Lung (tissue), 12 donors: Measurements from ENCODE around the gene DSE. TPM values are rescaled to one million over a fixed set of nuclear protein-coding genes. Genes with fewer than 3 reads are reported as not detected.
A peak's percentile ranks its signal among the peaks of the same experiment; 100 is the strongest.
"Not testable (repeated sequence)": the region's sequence is repeated elsewhere in the genome, so short reads cannot be mapped to it uniquely, and the experiment has no call there.

Source experiments
- ATAC-seq: fragments of 200-7000 bp; cut with Tn5 transposase; one replicate; pipeline ENCODE4 v1.9.1; 2020; ENCODE audit warnings: moderate number of reproducible peaks; ENCODE audit not compliant: insufficient read depth, low FRiP score
- DNase-seq, 3 donors: peaks; one replicate each; pipeline ENCODE4 v3.0.0-alpha.2; 2013 to 2017
- H3K27ac ChIP-seq, 2 donors: one replicate each; pipeline ENCODE4 v1.5.1; 2013; ENCODE audit warnings: mild to moderate bottlenecking in 2 of 2, moderate library complexity in 2 of 2, control low read depth in 1 of 2, inconsistent platforms in 1 of 2, low read depth in 1 of 2, low read length in 1 of 2
- H3K27me3 ChIP-seq, 3 donors: one replicate each; pipeline ENCODE4 v1.5.1; 2013; ENCODE audit warnings: low read length in 2 of 3; ENCODE audit not compliant: control insufficient read depth in 3 of 3, insufficient read depth in 3 of 3
- H3K36me3 ChIP-seq, 4 donors: one replicate each; pipeline ENCODE4 v1.5.1; 2013; ENCODE audit warnings: low read length in 4 of 4, mild to moderate bottlenecking in 1 of 4, moderate library complexity in 1 of 4; ENCODE audit not compliant: control insufficient read depth in 4 of 4, insufficient read depth in 4 of 4
- H3K4me1 ChIP-seq, 5 donors: one replicate each; pipeline ENCODE4 v1.5.1; 2013; ENCODE audit warnings: low read length in 5 of 5, mild to moderate bottlenecking in 2 of 5, moderate library complexity in 1 of 5; ENCODE audit not compliant: control insufficient read depth in 5 of 5, insufficient read depth in 5 of 5
- H3K4me3 ChIP-seq: one replicate; pipeline ENCODE4 v1.5.1; 2013; ENCODE audit warnings: mild to moderate bottlenecking, control low read depth, moderate library complexity
- H3K9ac ChIP-seq, 2 donors: one replicate each; pipeline ENCODE4 v1.5.1; 2013; ENCODE audit warnings: low read length in 2 of 2, control low read depth in 1 of 2; ENCODE audit not compliant: insufficient read depth in 1 of 2
- H3K9me3 ChIP-seq, 4 donors: one replicate each; pipeline ENCODE4 v1.5.1; 2013; ENCODE audit warnings: low read length in 3 of 4, mild to moderate bottlenecking in 1 of 4, moderate library complexity in 1 of 4; ENCODE audit not compliant: control insufficient read depth in 4 of 4, insufficient read depth in 3 of 4
- CTCF ChIP-seq: IDR thresholded peaks from 2 replicates; pipeline ENCODE4 v1.5.1; 2012; ENCODE audit warnings: mild to moderate bottlenecking; ENCODE audit errors: control extremely low read depth, extremely low read depth
- WGBS, 2 donors: extraction: QIAGEN DNeasy Blood & Tissue Kit; methylation state at CpG; one replicate each; pipeline ENCODE4 v1.1.7; 2013; 5-methylcytosine and 5-hydroxymethylcytosine counted together
- polyA plus RNA-seq, 2 donors: library from polyadenylated mRNA; stranded (reverse); fragments of 200-250 nt; gene quantifications; one replicate each; pipeline ENCODE4 v1.2.1, GENCODE V29; 2013
- total RNA-seq, 2 donors: library from RNA; depleted of rRNA in 1 of 2; stranded (reverse); fragments of >200 nt in 1 of 2; gene quantifications; one replicate each; pipeline ENCODE4 v1.2.1, GENCODE V29; 2014 to 2021
- donor health status: control.
- donor health status: control.
- donor health status: Bipolar disorder and iron deficiency.
- donor health status: healthy.
- donor health status: DM: yes; HTN: yes; CAD: no.

DSE gene
- total and polyA plus RNA-seq, 4 donors = 5.4 to 46.9 (median 42.4) TPM

DNA sequence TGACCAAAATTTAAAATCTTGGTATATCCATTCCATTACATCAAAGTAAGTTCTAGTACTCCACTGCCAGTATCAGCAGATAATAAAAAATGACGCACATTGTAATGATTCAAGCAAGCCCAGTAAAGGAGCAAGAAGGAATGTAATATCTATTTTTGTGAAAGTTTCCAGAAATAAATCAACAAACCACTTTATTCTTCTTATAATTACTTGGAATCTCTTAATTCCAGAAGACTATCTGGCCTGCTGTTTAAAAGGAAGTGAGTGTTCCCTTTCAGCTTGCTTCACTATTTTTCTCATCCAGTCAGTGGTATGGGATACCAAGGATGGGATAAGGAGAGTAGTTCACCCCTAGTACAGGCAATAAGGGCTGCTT, 42.2 kb upstream of the DSE start:
- peaks cover 0 to 37% (median 12%) of the 10 kb centered on the region in 5 donors for H3K4me1 ChIP-seq
- no peaks in the 10 kb centered on the region for H3K9me3 ChIP-seq
- no peak overlapping the region for H3K4me3 ChIP-seq
- 78 to 79% methylated on average over 1 of the region's 1 CpG for WGBS, 2 donors
- no peak for TF ChIP-seq CTCF
- no peaks in the 10 kb centered on the region for H3K36me3 ChIP-seq
- peak overlapping the region in 1 of 2 donors; percentile 65 for H3K27ac ChIP-seq
- H3K27me3 ChIP-seq = no peaks in the 10 kb centered on the region
- H3K9ac ChIP-seq = no peak overlapping the region
- ATAC-seq (no peak), DNase-seq (peak in 2 of 3 donors; percentile 29 to 49)

- DNase-seq = peak in 2 of 3 donors; percentile 57 to 61
- peaks cover 0 to 37% (median 12%) of the 10 kb centered on the region in 5 donors for H3K4me1 ChIP-seq
- no peaks in the 10 kb centered on the region for H3K9me3 ChIP-seq
- no peaks in the 10 kb centered on the region for H3K36me3 ChIP-seq
- H3K27ac ChIP-seq = no peak overlapping the region
- TF ChIP-seq CTCF = no peak
- H3K9ac ChIP-seq = no peak overlapping the region
- no peaks in the 10 kb centered on the region for H3K27me3 ChIP-seq
- no peak for ATAC-seq
- no peak overlapping the region for H3K4me3 ChIP-seq
Measured at GRCh38 chr6:116329156-116329555, 41.6 kb upstream of the DSE start.

DNA sequence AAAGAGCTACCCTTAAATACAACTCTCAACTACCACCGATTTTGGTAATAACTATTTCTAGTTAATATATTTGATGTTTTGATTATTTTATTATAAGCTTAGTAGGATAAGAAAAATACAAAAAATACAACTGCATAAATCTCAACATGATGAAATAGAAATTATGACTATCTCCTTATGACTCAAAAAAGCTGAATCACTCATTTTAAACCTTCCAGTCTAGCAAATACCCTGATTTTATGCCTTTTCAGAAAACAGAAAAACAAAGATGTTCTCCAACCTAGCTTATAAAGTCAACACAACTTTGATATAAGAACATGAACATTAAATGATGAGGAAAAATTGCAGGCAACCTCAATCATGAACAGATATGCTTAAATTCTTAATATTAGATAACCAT, 40.2 kb upstream of the DSE start:
- WGBS, 2 donors = 93 to 97% methylated on average over 1 of the region's 1 CpG
- Histone ChIP-seq H3K36me3 (no peaks in the 10 kb centered on the region), H3K27ac (no peak overlapping the region), H3K4me3 (no peak overlapping the region), H3K9me3 (no peaks in the 10 kb centered on the region), H3K27me3 (no peaks in the 10 kb centered on the region), H3K9ac (no peak overlapping the region), H3K4me1 (peaks cover 0 to 37% (median 7%) of the 10 kb centered on the region in 5 donors)
- TF ChIP-seq CTCF = no peak
- DNase-seq (no peak), ATAC-seq (no peak)

- ATAC-seq = no peak
- H3K4me3 ChIP-seq = no peak overlapping the region
- no peaks in the 10 kb centered on the region for H3K27me3 ChIP-seq
Measured at GRCh38 chr6:116332096-116332495, 38.7 kb upstream of the DSE start.

GRCh38 chr6:116334638-116335409, 35.9 kb upstream of the DSE start:
- not testable (repeated sequence) for H3K4me3 ChIP-seq, H3K9me3 ChIP-seq, H3K27me3 ChIP-seq, ATAC-seq, DNase-seq, H3K9ac ChIP-seq, H3K4me1 ChIP-seq, H3K27ac ChIP-seq, H3K36me3 ChIP-seq

More at GRCh38 chr6:116332096-116332495, 38.7 kb upstream of the DSE start:
- TF ChIP-seq CTCF = no peak
- Histone ChIP-seq H3K9me3 (no peaks in the 10 kb centered on the region), H3K27ac (no peak overlapping the region), H3K4me1 (peaks cover 0 to 26% (median 6%) of the 10 kb centered on the region in 5 donors), H3K36me3 (no peaks in the 10 kb centered on the region), H3K9ac (no peak overlapping the region)
- DNase-seq = no peak
